ENCODE data around the gene RASL10B.

The RASL10B gene

DNA sequence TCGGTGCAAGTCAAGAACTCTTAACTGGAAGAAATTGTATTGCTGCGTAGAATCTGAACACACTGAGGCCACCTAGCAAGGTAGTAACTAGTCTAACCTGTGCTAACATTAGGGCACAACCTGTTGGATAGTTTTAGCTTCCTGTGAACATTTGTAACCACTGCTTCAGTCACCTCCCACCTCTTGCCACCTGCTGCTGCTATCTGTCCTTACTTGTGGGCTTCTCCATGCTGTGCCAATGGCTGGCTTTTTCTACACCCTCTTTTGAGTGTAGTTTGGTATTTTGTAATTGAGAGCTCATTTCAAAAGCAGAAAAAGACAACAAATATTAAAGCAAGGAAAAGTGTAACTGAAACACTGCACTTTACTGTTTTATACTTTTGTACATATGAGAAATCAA is 7.7 kb upstream of the RASL10B start:
- DNase-seq, result no peak

DNA sequence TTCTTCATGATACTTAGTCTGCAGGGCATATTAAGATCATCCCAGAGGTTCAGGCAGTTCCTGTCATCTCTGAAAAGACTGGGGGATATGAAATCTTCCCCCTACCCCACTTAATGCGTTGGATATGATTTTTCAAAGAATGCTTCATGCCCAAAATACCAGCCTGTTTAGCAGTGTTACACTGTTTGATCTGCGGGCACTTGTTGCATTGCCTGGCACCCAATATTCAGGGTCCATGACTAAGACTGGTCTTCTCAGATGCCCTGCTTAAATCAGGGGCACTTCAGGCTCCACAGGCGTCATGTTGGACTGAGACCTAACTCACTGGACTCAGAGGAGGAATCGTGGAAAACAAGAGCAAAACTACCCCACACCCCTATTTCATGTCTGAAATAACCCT is 6.4 kb upstream of the RASL10B start:
- DNase-seq, result no peak

- DNase-seq, result no peak
Observed at GRCh38 chr17:35725802-35726126, 5.7 kb upstream of the RASL10B start.

- DNase-seq, result no peak
Observed at GRCh38 chr17:35726127-35726952, 5.1 kb upstream of the RASL10B start.

- no peak for DNase-seq
Observed at GRCh38 chr17:35726953-35727460, 4.4 kb upstream of the RASL10B start.

DNA sequence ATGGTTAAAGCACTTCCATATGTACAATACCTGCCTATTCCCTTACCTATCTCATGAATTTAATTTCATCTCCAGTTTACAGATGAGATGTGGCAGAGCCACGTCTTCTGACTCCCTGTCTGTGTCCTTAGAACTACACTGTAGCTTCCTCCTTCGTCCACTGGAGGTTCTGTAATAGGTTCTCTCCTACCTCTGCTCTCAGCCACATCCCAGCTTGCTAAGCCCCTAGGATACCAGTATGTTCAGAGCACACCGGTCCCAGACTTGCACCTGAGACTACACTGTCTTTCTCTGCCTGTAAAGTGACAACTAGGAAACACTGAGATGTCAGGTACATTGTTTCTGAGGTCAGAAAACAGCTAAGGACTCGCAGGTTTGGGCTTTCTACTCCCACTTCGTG is 3.8 kb upstream of the RASL10B start:
- DNase-seq, result no peak

DNA sequence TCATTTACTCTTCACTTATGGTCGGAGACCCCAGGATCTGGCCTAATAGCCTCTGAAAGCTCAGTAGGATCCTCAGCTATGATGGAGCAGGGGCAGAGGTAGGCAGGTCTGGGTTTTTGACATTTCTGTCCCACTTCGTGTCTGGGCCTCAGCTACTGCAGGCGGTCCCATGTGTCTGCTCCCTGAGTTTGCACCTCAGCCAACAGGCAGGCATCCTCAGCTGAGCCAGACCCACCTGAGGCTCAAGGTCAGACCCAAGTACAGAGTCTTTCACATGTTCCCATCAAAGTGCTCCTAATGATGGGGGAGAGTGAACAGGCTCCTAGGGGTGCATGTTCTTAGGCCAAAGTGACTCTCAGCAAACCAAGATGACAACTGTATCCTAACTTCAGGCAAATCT is 2.9 kb upstream of the RASL10B start:
- no peak for DNase-seq

- no peak for DNase-seq
Observed at GRCh38 chr17:35729405-35729833, 2.0 kb upstream of the RASL10B start.

DNA sequence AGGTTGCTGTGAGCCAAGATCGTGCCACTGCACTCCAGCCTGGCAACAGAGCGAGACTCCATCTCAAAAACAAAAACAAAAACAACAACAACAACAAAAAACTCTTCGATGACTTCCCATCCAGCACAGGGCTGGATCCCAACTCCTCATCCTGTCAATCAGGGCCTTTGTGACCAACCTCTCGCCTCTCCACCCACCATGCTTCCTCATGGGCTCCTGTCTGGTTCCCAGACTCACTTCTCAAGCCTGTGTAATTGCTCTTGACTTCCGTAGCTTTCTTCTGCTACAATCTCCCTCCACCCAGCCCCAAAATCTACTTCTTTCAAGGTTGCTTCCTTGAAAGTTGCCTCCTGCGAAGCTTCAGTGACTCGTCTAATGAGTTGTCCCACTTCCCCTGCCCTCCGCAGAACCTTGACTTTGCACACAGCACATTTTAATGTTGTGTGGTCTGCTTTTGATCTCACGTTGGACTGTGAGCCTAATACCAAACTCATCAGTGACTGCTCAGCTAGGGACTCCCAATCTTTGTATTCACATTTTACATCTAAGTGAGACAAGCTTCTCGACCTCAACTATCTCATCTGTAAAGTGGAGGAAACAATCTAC is 936 bp upstream of the RASL10B start:
- DNase-seq, result no peak

- DNase-seq, result no peak
Observed at GRCh38 chr17:35731917-35732805, 722 bp downstream of the RASL10B start.

DNA sequence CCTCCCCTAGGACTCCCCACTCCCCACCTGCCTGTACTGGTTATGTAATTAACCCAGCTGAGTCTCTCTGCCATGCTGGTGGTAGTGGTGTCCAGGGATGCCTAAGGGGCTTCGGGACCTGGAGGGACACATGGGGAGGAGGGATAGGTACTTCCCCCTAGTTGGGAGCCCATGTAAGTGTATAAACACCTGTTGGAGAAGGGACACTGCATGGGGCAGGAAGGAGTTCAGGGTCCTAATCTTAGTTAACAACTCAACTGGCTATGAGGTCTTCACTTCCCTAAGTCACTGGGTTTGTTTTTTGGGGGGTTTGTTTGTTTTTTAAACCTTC is 1.3 kb downstream of the RASL10B start:
- no peak for DNase-seq

DNA sequence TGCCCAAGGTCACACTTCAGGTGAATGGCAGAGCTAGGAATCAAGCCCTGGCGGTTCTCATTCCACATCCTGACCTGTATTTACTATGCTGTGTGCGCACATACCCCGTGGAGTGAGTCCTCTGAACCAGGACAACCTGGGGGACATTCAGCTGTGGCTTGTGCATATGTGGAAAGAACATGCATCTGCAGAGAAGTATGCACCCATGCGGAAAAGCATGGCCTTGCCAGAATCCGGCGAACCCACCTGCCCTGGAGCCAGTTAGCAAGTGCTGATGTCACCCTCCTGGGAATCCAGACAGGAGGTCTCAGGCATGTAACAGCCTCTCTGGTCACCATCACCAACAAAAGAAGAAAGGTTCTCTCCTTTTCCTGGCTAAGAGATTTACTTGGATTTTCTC is 1.9 kb downstream of the RASL10B start:
- DNase-seq, result no peak

DNA sequence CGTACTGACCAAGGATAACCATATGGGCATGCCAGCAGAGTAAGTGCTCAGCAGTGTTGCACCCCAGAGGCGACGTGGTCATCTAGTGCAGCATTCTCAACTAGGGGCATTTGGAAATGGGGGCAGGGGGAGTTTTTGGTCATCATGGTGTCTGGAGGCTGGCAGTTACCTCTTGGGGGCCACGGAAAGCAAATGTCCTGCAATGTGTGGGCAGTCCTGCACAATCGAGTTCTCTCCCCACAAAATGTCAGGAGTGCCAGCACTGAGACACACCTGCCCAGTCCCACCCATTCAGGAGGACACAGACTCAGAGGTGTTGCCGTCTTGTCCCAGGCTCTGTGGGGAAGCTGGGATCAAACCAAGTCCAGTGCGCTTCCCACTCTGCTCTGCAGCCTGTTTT is 3.0 kb downstream of the RASL10B start:
- DNase-seq, result no peak

DNA sequence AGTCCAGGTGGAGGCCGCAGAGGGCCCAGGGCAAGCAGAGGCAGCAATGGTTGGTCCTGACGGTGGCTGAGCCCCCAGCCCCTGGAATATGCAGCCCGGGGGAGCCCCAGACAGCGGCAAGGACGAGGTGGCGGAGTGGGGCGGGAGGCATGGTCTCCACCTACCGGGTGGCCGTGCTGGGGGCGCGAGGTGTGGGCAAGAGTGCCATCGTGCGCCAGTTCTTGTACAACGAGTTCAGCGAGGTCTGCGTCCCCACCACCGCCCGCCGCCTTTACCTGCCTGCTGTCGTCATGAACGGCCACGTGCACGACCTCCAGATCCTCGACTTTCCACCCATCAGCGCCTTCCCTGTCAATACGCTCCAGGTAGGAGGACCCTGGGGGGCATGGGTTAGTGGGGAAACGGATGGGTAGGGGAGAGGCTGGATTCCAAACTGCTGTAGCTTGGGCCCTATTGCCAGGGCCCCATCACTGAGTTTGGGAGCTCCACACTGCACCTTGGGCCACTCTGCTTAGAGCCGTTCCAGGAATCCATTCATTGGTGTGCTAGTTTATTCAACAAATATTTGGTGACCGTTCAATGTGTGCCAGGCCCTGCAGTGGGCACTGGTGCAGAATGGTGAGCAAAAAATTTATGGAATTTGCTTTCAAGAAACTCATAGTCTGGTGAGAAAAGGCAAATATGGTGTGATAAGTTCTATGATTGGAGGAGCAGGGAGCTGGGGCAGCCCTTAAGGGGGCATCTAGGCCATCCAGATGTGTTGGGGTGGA is 3.8 kb downstream of the RASL10B start:
- no peak for DNase-seq

- DNase-seq, result no peak
Observed at GRCh38 chr17:35736236-35736635, 4.8 kb downstream of the RASL10B start.

GRCh38 chr17:35738519-35739133 is 7.2 kb downstream of the RASL10B start:
- DNase-seq, result no peak

DNA sequence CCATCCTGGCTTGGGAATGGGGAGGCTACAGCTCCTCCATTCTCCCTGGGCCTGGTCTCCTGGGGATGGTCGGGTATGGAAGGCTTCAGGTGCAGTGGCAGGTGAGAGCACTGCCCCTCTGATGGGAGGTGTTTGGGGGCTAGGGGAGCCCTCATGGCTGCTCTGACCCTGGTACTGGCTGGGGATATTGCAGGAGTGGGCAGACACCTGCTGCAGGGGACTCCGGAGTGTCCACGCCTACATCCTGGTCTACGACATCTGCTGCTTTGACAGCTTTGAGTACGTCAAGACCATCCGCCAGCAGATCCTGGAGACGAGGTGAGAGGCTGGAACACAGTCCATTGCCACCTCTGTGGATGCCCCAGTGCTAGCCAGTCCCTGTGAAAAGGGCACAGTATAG is 8.8 kb downstream of the RASL10B start:
- DNase-seq, result no peak

DNA sequence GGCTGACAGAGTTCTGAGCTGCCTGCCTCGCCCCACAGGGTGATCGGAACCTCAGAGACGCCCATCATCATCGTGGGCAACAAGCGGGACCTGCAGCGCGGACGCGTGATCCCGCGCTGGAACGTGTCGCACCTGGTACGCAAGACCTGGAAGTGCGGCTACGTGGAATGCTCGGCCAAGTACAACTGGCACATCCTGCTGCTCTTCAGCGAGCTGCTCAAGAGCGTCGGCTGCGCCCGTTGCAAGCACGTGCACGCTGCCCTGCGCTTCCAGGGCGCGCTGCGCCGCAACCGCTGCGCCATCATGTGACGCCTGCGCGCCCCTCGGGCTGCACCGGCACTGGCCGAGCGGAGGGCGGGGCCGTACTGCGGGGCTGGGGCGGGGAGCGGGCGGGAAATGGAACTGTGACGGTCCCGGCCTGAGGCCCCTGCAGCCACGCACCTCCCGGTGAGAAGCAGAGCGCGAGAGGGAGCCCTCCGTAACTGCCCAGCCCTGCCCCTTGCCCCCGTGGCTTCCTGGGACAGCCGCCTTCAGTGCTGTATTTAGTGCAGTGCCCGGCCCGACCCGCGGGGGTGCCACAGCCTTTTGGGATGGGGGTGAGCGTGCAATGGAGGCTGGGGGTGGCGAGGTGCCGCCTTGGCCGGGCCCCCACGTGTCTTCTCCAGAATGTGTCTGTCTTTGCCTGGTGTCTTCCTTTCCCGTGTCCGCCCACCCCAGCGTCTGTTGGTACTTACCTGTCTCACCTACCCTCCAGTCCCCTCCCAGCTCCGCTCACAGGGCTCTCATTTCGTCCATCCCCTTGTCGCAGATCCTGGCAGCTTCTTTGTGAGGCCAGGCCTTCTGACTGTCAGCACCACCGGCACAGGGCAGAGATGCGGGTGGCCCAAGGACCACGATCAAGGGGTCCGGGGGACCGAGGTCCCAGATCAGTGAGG is 9.8 kb downstream of the RASL10B start:
- no peak for DNase-seq

DNA sequence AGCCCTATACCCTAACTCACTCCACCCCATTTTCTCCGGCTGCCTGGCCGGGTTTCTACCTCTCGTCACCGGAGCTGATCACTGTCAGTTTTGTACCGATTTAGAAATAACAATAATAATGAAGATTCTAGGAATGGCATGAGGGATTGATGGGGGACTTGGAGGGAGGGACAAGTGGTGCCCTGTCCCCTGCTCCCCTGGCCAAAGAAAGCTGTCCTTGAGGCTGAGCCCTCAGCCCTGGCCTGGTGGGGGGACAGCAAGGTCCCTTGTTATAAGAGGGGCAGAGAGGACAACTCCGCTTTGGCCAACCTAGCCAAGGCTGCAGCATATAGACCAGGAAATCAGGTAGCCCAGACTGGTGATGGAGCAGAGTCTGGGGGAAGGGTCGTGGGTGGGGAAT is 11.1 kb downstream of the RASL10B start:
- DNase-seq, result no peak

- no peak for DNase-seq
Observed at GRCh38 chr17:35742896-35743477, 11.5 kb downstream of the RASL10B start.
